Breast epithelium (tissue), 4 donors: ENCODE results near the gene CYP4A11. TPM values are rescaled to one million over a fixed set of nuclear protein-coding genes. Genes with fewer than 3 reads are reported as not detected.
"Not testable (repeated sequence)": the region's sequence is repeated elsewhere in the genome, so short reads cannot be mapped to it uniquely, and the experiment has no call there.

ENCODE experiments used
- DNase-seq, 2 donors: peaks; one replicate each; pipeline ENCODE4 v3.0.0-alpha.2; 2019; ENCODE audit warnings: low spot score in 2 of 2
- H3K27ac ChIP-seq, 2 donors: fragments of 200-600 bp; sonication (generic) in 1 of 2; one replicate each; pipeline ENCODE4 v1.5.1; 2016 to 2019; ENCODE audit warnings: mild to moderate bottlenecking in 1 of 2
- H3K27me3 ChIP-seq, 2 donors: fragments of 200-600 bp; sonication (generic) in 1 of 2; one replicate each; pipeline versions ENCODE4 v1.5.1 to v1.6.0; 2017 to 2019; ENCODE audit warnings: control low read depth in 1 of 2, mild to moderate bottlenecking in 1 of 2
- H3K36me3 ChIP-seq: fragments of 200-600 bp; one replicate; pipeline ENCODE4 v1.5.1; 2019
- H3K4me1 ChIP-seq, 2 donors: fragments of 200-600 bp; sonication (generic); one replicate each; pipeline ENCODE4 v1.5.1; 2016 to 2019; ENCODE audit warnings: control low read depth in 1 of 2
- H3K4me3 ChIP-seq, 3 donors: fragments of 200-600 bp; sonication (generic); 1 replicate in 2 of 3; 2 replicates in 1 of 3; pipeline ENCODE4 v1.5.1; 2016 to 2019; ENCODE audit warnings: mild to moderate bottlenecking in 3 of 3, moderate library complexity in 2 of 3
- H3K9me3 ChIP-seq, 2 donors: fragments of 200-600 bp; sonication (generic) in 1 of 2; one replicate each; pipeline ENCODE4 v1.5.1; 2016 to 2019; ENCODE audit warnings: control low read depth in 1 of 2
- POLR2A ChIP-seq: fragments of 450-650 bp; IDR thresholded peaks from one replicate; pipeline ENCODE4 v1.6.1; 2016; ENCODE audit warnings: antibody characterized with exemption, mild to moderate bottlenecking, moderate library complexity
- POLR2AphosphoS5 ChIP-seq, 3 donors: sonication (generic); formaldehyde crosslinking; IDR thresholded peaks; one replicate each; pipeline ENCODE4 v1.6.1; 2017; ENCODE audit warnings: antibody characterized with exemption in 3 of 3
- intact Hi-C: fragments of 100-400 bp; cut with DNase I; formaldehyde crosslinking; loops from one replicate; pipeline ENCODE4 v1.15.1; 2023; ENCODE audit warnings: low total_unique reads
- total RNA-seq, 3 donors: library from RNA; depleted of rRNA; stranded (reverse); fragments of >200 nt; gene quantifications; one replicate each; pipeline ENCODE4 v1.1.0, GENCODE V29; 2016
- TF ChIP-seq, protein P1 (sequence below), 3 donors: fragments of 450-650 bp; IDR thresholded peaks; one replicate each; pipeline ENCODE4 v1.5.1; 2016 to 2017; ENCODE audit warnings: antibody characterized with exemption in 3 of 3, mild to moderate bottlenecking in 3 of 3, moderate library complexity in 3 of 3

The CYP4A11 gene
- total RNA-seq, 3 donors from 2014 or later = 0.29 to 4.6 (median 0.48) TPM

GRCh38 chr1:46961066-46961758 lies 19.9 kb upstream of the CYP4A11 start:
- intact Hi-C loops = no loop called here
- Histone ChIP-seq H3K4me3 (no peak overlapping the region), H3K36me3 (no peaks in the 10 kb centered on the region), H3K9me3 (no peaks in the 10 kb centered on the region), H3K27me3 (no peaks in the 10 kb centered on the region), H3K4me1 (no peaks in the 10 kb centered on the region), H3K27ac (no peak overlapping the region)
- no peak for DNase-seq
- TF ChIP-seq, protein P1, sequence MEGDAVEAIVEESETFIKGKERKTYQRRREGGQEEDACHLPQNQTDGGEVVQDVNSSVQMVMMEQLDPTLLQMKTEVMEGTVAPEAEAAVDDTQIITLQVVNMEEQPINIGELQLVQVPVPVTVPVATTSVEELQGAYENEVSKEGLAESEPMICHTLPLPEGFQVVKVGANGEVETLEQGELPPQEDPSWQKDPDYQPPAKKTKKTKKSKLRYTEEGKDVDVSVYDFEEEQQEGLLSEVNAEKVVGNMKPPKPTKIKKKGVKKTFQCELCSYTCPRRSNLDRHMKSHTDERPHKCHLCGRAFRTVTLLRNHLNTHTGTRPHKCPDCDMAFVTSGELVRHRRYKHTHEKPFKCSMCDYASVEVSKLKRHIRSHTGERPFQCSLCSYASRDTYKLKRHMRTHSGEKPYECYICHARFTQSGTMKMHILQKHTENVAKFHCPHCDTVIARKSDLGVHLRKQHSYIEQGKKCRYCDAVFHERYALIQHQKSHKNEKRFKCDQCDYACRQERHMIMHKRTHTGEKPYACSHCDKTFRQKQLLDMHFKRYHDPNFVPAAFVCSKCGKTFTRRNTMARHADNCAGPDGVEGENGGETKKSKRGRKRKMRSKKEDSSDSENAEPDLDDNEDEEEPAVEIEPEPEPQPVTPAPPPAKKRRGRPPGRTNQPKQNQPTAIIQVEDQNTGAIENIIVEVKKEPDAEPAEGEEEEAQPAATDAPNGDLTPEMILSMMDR (IDR thresholded peaks at IDR 0.05) = no peak
- TF ChIP-seq POLR2A (no peak), POLR2AphosphoS5 (IDR thresholded peaks at IDR 0.05) (no peak)

DNA sequence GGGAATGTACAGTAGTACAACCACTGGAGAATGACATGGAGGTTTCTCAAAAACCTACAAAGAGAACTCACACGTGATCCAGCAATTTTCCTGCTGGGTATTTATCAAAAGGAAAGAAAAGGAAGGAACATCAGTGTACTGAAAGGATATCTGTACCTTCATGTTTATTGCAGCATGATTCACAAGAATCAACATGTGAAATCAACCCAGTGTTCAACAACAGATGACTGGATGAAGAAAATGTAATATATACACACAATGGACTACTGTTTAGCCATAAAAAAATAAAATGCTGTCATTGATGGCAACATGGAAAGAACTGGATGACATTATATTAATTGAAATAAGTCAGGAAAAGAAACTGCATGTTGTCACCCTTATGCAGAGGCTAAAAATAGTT lies 19.0 kb upstream of the CYP4A11 start:
- Histone ChIP-seq H3K9me3 (no peaks in the 10 kb centered on the region), H3K4me3 (no peak overlapping the region), H3K27me3 (no peaks in the 10 kb centered on the region), H3K4me1 (no peaks in the 10 kb centered on the region), H3K27ac (no peak overlapping the region), H3K36me3 (no peaks in the 10 kb centered on the region)
- no peak for DNase-seq
- intact Hi-C loops = no loop called here
- TF ChIP-seq, protein P1 (IDR thresholded peaks at IDR 0.05) = no peak
- TF ChIP-seq POLR2A = no peak
- no peak for TF ChIP-seq POLR2AphosphoS5 (IDR thresholded peaks at IDR 0.05)

DNA sequence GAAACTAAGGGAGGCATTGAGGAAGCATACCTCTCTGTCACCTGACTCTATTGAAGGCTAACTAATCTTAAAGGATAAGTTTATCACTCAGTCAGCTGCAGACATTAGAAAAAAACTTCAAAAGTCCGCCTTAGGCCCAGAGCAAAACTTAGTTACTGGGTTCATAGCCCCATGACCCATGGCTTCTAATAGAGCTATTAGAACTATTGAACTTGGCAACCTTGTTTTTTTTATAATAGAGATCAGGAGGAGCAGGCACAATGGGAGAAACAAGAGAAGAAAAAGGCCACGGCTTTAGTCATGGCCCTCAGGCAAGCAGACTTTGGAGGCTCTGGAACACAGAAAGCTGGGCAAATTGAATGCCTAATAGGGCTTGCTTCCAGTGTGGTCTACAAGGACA lies 13.8 kb upstream of the CYP4A11 start:
- intact Hi-C loops, H3K36me3 ChIP-seq, DNase-seq, H3K9me3 ChIP-seq, H3K4me3 ChIP-seq, H3K27me3 ChIP-seq, H3K27ac ChIP-seq, H3K4me1 ChIP-seq: not testable (repeated sequence)

DNA sequence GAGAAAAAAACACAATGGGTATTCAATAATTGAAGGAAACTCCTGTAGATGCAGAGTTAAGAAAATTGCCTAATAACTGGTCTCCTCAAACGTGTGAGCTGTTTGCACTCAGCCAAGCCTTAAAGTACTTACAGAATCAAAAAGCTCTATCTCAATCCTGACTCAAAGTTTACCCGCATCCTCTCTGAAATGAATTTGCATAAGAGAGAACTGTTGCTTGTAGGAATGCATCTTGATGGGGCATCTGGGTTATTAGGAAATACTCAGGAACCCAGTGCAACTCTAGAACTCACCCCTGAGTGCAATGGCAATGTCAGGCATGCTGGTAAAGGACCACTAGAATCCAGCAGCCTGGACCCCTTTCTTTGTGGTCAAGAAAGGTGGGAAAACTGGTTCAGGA lies 12.6 kb upstream of the CYP4A11 start:
- H3K4me1 ChIP-seq, H3K9me3 ChIP-seq, H3K36me3 ChIP-seq, H3K27ac ChIP-seq, H3K4me3 ChIP-seq, H3K27me3 ChIP-seq, DNase-seq, intact Hi-C loops: not testable (repeated sequence)

GRCh38 chr1:46949417-46949666 lies 8.1 kb upstream of the CYP4A11 start:
- H3K27ac ChIP-seq, H3K36me3 ChIP-seq, H3K27me3 ChIP-seq, intact Hi-C loops, DNase-seq, H3K9me3 ChIP-seq, H3K4me1 ChIP-seq, H3K4me3 ChIP-seq: not testable (repeated sequence)

DNA sequence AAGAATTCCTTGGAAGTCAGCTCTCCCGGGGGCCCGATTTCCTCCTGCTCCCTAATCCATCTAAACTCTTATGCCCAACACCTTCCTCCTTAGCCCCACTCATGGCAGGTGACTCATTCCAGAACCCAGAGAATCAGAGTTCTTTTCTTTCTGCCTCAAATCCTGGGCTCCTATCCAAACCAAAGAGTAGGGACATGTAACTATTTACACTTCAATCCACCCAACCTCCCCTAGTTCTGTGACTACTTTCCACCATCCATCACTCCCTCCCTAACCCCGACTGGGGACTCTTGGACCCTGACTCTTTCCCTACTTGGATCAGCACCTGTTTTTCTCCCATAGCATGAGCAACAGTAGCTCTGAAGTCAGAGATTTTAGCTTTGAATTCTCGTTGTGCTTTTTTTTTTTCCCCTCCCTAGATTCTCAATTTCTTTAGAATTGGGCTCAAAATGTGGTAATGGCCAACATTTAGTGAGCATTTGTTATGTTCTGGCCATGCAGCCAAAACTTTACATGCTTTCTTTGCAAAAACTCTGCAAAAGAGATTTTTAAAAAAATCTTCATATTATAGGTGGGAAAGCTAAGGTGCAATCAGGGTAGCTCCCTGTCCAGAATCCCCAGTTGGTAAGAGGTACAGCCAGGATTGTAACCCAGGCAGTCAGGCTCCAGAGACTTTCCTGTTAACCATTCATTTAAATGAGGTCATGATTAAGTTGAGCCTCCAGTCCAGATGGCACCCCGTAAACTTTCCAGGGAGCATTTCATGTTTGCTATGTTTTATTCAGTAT lies 7.5 kb upstream of the CYP4A11 start:
- H3K4me1 ChIP-seq = no peaks in the 10 kb centered on the region
- H3K4me3 ChIP-seq = no peak overlapping the region
- no peaks in the 10 kb centered on the region for H3K36me3 ChIP-seq
- no peaks in the 10 kb centered on the region for H3K27me3 ChIP-seq
- H3K9me3 ChIP-seq = no peaks in the 10 kb centered on the region
- TF ChIP-seq POLR2A = no peak
- no peak for TF ChIP-seq POLR2AphosphoS5 (IDR thresholded peaks at IDR 0.05)
- TF ChIP-seq, protein P1 (IDR thresholded peaks at IDR 0.05) = no peak
- intact Hi-C loops = no loop called here
- DNase-seq = no peak
- H3K27ac ChIP-seq = no peak overlapping the region

GRCh38 chr1:46947706-46948105 lies 6.4 kb upstream of the CYP4A11 start:
- H3K27ac ChIP-seq, H3K4me1 ChIP-seq, H3K4me3 ChIP-seq, H3K27me3 ChIP-seq, H3K9me3 ChIP-seq, DNase-seq, H3K36me3 ChIP-seq, intact Hi-C loops: not testable (repeated sequence)
